MCF 10A (cell line): Measurements from ENCODE around the gene EIF2S1. TPM values are rescaled to one million over a fixed set of nuclear protein-coding genes. Genes with fewer than 3 reads are reported as not detected.

ENCODE experiments used
- BruUV-seq: library from RNA; stranded (reverse); fragments of 400-500 nt; replicated peaks from 2 replicates; lab custom pipeline; 2021; lab: Mats Ljungman, UMichigan
- CTCF ChIA-PET: fragments of 300-600 bp; sonication (Branson Sonifier 250); formaldehyde crosslinking; extraction: SDS; loops from one replicate; lab custom pipeline; 2021; ENCODE audit warnings: antibody characterized with exemption, inconsistent platforms; lab: Yijun Ruan, JAX
- POLR2A ChIA-PET: fragments of 300-600, 350-650 bp; sonication (Branson Sonifier 250); formaldehyde crosslinking; extraction: SDS; loops from one replicate; lab custom pipeline; 2020; ENCODE audit warnings: antibody characterized with exemption, inconsistent platforms; lab: Yijun Ruan, JAX
- DNase-seq: peaks from one replicate; pipeline ENCODE4 v3.0.0-alpha.2; 2018; ENCODE audit not compliant: unreplicated experiment
- H3K27ac Mint-ChIP-seq: one replicate; pipeline ENCODE4 v1.8.0; 2022; ENCODE audit warnings: mild to moderate bottlenecking, low read depth, mixed read lengths; ENCODE audit not compliant: unreplicated experiment
- H3K27me3 Mint-ChIP-seq: one replicate; pipeline ENCODE4 v1.8.0; 2022; ENCODE audit warnings: mixed read lengths; ENCODE audit not compliant: insufficient read depth, unreplicated experiment
- H3K36me3 Mint-ChIP-seq: one replicate; pipeline ENCODE4 v1.8.0; 2022; ENCODE audit warnings: mild to moderate bottlenecking, moderate library complexity, mixed read lengths; ENCODE audit not compliant: insufficient read depth, unreplicated experiment
- H3K4me1 Mint-ChIP-seq: one replicate; pipeline ENCODE4 v1.8.0; 2022; ENCODE audit warnings: mixed read lengths; ENCODE audit not compliant: insufficient read depth, unreplicated experiment
- H3K4me3 Mint-ChIP-seq: one replicate; pipeline ENCODE4 v1.8.0; 2022; ENCODE audit warnings: mild to moderate bottlenecking, moderate library complexity, mixed read lengths; ENCODE audit not compliant: unreplicated experiment
- H3K9me3 Mint-ChIP-seq: one replicate; pipeline ENCODE4 v1.8.0; 2022; ENCODE audit warnings: mixed read lengths; ENCODE audit not compliant: unreplicated experiment
- intact Hi-C: fragments of 100-400 bp; cut with micrococcal nuclease; formaldehyde crosslinking; loops from 2 replicates; pipeline ENCODE4 v1.14.1; 2022
- total RNA-seq: library from RNA; stranded (reverse); gene quantifications from 2 replicates; pipeline ENCODE4 v1.2.3, GENCODE V29; 2022
- TF ChIP-seq, protein P1 (sequence below): fragments of 200-600 bp; IDR thresholded peaks from one replicate; pipeline ENCODE4 v1.8.0; 2022; ENCODE audit warnings: antibody characterized with exemption, mild to moderate bottlenecking; ENCODE audit not compliant: unreplicated experiment

The EIF2S1 gene
- total RNA-seq, 1 experiment from 2014 or later = 338 TPM

DNA sequence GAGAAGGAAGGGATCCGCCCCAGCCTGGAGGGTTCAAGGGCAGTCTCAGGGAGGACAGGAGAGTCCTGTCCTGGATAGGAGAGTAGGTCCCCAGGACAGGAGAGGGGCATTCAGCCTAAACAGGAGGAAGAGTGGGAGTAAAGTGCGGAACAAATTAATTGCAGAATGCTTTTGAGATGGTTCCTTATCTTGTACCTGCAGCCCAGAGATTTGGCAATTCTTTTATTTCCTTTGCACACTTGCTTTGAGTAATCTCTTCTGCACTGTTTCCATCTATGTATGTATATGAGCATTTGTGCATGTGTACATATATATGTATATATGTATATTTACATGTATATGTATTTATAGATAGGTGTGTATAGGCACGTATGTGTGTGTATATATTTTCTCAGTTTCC lies 29.1 kb downstream of the EIF2S1 start:
- Mint-ChIP-seq H3K4me3 (no peak overlapping the region), H3K36me3 (peaks cover 36% of the 10 kb centered on the region), H3K9me3 (no peaks in the 10 kb centered on the region), H3K4me1 (no peaks in the 10 kb centered on the region), H3K27ac (no peak overlapping the region), H3K27me3 (no peaks in the 10 kb centered on the region)
- no TSS peak for BruUV-seq
- POLR2A ChIA-PET = no interaction called here
- TF ChIP-seq, protein P1, sequence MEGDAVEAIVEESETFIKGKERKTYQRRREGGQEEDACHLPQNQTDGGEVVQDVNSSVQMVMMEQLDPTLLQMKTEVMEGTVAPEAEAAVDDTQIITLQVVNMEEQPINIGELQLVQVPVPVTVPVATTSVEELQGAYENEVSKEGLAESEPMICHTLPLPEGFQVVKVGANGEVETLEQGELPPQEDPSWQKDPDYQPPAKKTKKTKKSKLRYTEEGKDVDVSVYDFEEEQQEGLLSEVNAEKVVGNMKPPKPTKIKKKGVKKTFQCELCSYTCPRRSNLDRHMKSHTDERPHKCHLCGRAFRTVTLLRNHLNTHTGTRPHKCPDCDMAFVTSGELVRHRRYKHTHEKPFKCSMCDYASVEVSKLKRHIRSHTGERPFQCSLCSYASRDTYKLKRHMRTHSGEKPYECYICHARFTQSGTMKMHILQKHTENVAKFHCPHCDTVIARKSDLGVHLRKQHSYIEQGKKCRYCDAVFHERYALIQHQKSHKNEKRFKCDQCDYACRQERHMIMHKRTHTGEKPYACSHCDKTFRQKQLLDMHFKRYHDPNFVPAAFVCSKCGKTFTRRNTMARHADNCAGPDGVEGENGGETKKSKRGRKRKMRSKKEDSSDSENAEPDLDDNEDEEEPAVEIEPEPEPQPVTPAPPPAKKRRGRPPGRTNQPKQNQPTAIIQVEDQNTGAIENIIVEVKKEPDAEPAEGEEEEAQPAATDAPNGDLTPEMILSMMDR = no peak
- CTCF ChIA-PET = interaction anchor here (0.6 kb wide), 1 partner anchor 26 kb away, joined by 3 read pairs; no protein-coding TSS in a partner anchor
- DNase-seq = no peak
- intact Hi-C loops = no loop called here

DNA sequence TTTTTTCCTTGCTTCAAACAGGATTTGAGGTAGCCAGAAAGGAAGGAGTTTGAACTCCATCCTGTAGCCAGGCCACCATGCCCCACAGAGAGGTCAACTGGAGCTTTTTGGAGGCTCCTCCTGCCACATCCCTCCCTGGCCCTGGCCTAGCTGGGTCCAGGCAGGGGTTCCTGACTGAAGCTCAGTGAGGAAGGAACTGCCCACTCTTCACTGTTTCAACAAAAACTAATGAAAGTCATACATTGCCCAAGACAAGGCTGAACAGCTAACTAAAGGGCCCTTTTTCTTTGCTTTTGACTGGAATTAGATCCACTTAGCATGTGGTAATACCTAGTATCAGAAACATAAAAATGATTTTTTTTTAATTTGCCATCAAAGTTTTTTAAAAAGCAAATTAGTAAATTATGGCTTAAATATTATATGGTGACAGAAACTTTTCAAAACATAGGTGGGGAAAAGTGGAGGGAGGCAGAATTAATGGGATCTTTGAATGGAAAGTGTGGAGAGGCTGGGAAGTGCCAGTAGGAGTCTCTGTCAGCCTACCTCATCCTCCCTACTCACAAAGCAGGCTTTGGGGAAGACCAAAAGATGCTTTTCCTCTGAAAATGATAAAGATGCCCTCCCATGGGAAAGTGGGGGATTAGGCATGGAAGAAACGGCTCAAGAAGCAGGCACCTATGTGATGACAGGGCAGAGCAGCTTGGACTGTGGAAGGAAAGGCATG lies 29.8 kb downstream of the EIF2S1 start:
- CTCF ChIA-PET = no interaction called here
- POLR2A ChIA-PET = interaction anchor here (0.6 to 1.6 kb wide), 2 partner anchors 30 to 465 kb away, joined by 3 to 4 read pairs; partner anchors contain the start of genes ATP6V1D and EIF2S1
- DNase-seq = no peak
- Mint-ChIP-seq H3K36me3 (peaks cover 29% of the 10 kb centered on the region), H3K4me1 (no peaks in the 10 kb centered on the region), H3K27ac (no peak overlapping the region), H3K9me3 (no peaks in the 10 kb centered on the region), H3K27me3 (no peaks in the 10 kb centered on the region), H3K4me3 (no peak overlapping the region)
- intact Hi-C loops = no loop called here
- TF ChIP-seq, protein P1 = no peak
- no TSS peak for BruUV-seq

DNA sequence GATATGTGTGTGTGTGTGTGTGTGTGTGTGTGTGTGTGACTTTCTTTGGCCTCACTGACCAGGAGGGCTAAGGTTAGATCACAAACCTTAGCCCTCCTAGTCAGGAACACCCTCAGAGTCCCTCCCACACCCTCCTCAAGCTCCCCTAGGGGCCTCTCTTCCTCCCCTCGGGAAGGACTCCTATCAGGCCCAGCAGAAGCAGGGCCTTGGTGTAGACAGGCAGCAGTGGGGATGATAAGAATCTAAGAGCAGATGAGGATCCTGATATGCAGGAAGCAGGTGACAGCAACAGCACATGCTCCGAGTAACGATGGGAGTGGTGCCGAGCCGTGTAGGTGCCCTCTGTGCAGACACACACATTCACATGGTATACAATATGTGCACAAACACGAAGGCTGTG lies 31.1 kb downstream of the EIF2S1 start:
- no TSS peak for BruUV-seq
- intact Hi-C loops = no loop called here
- Mint-ChIP-seq H3K27me3 (no peaks in the 10 kb centered on the region), H3K4me3 (no peak overlapping the region), H3K9me3 (no peaks in the 10 kb centered on the region), H3K36me3 (peaks cover 17% of the 10 kb centered on the region), H3K4me1 (no peaks in the 10 kb centered on the region), H3K27ac (no peak overlapping the region)
- CTCF ChIA-PET = interaction anchor here (0.9 kb wide), 1 partner anchor 31 kb away, joined by 3 read pairs; the partner anchor contains the start of genes ATP6V1D and EIF2S1
- TF ChIP-seq, protein P1 = no peak
- POLR2A ChIA-PET = interaction anchor here (0.7 to 1.6 kb wide), 3 partner anchors 21 to 398 kb away, joined by 3 to 4 read pairs (median 3); partner anchors contain the start of genes ATP6V1D and EIF2S1
- DNase-seq = no peak

DNA sequence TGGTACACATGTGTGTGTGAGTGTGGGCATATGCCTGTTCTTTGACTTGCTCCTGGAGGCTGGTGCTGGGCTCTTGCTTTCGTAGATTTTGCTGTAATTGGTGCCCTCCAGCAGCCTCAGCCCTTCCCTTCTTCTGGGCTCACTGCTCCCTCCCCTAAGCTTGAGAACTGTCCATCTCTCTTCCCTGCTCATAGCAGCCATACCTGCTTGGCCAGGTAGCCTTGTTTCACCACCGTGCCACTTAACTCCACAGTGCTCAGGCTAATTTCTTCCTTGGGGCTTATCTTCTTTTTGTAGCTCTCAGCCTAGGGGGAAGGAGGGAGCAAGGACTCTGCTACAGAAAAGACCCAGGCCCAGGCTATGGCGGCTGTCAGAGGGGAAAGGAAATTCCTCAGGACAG lies 32.0 kb downstream of the EIF2S1 start:
- CTCF ChIA-PET = interaction anchor here (0.6 to 1.1 kb wide), 2 partner anchors 27 to 1058 kb away, joined by 3 to 6 read pairs; no protein-coding TSS in a partner anchor
- DNase-seq = no peak
- no TSS peak for BruUV-seq
- POLR2A ChIA-PET = no interaction called here
- Mint-ChIP-seq H3K4me3 (no peak overlapping the region), H3K9me3 (no peaks in the 10 kb centered on the region), H3K27ac (no peak overlapping the region), H3K36me3 (peaks cover 8% of the 10 kb centered on the region), H3K27me3 (no peaks in the 10 kb centered on the region), H3K4me1 (no peaks in the 10 kb centered on the region)
- TF ChIP-seq, protein P1 = no peak
- intact Hi-C loops = no loop called here
